NCI-H187 (cell line): ENCODE results near the gene LORICRIN.
A peak's percentile ranks its signal among the peaks of the same experiment; 100 is the strongest.

ENCODE experiments used
- DNase-seq, 2 experiments: peaks; one replicate each; lab custom pipeline; 2025; lab: John Stamatoyannopoulos, UW

LORICRIN gene

DNA sequence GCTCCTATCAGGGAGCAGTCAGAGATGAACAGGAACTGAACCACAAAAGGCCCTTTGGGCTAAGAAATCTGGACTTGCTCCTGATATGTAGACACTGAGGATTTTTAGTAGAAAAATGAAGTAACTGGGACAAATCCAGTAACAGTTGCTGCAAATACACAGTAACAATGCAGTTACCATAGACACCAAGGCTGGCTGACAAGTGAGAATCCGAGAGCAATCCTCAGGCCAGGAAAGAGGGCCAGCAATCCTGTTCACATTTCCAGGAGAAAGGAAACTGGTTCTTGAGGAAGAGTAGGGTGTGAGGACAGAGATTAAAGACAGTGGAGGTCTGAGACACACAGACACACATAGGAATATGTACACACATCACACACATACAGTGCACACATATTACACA is 9.3 kb upstream of the LORICRIN start:
- DNase-seq: no peak

GRCh38 chr1:153251087-153251486 is 8.4 kb upstream of the LORICRIN start:
- no peak for DNase-seq

GRCh38 chr1:153251562-153251961 is 7.9 kb upstream of the LORICRIN start:
- DNase-seq: no peak

- DNase-seq: no peak
These were observed 7.5 kb upstream of the LORICRIN start for GRCh38 chr1:153251988-153252387.

GRCh38 chr1:153253076-153253475 is 6.4 kb upstream of the LORICRIN start:
- DNase-seq: no peak

GRCh38 chr1:153253693-153254092 is 5.8 kb upstream of the LORICRIN start:
- DNase-seq: no peak

GRCh38 chr1:153260585-153261280 is 1.2 kb downstream of the LORICRIN start:
- DNase-seq: no peak

GRCh38 chr1:153261281-153262069 is 2.0 kb downstream of the LORICRIN start:
- DNase-seq: peak in 1 of 2 experiments; percentile 22

- DNase-seq: no peak
These were observed 2.5 kb downstream of the LORICRIN start for GRCh38 chr1:153262070-153262366.

GRCh38 chr1:153262462-153263157 is 3.1 kb downstream of the LORICRIN start:
- no peak for DNase-seq

DNA sequence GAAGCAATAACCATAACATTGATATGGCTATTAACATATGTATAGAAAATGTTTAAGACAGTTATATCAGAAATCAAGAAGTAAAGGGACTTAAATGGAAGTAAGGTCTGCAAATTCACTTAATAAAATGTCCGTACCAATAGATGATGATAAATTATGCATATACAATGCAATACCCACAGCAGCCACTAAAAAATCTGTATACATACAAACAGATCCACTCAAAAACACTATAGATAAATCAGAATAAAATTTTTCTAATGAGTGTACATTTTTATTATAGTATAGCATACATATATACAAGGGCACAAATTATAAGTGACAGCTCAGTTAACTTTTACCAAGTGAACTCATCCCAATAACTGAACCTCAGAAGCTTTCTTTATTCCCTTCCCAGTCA is 6.0 kb downstream of the LORICRIN start:
- no peak for DNase-seq

- no peak for DNase-seq
These were observed 12.2 kb downstream of the LORICRIN start for GRCh38 chr1:153271711-153272110.

DNA sequence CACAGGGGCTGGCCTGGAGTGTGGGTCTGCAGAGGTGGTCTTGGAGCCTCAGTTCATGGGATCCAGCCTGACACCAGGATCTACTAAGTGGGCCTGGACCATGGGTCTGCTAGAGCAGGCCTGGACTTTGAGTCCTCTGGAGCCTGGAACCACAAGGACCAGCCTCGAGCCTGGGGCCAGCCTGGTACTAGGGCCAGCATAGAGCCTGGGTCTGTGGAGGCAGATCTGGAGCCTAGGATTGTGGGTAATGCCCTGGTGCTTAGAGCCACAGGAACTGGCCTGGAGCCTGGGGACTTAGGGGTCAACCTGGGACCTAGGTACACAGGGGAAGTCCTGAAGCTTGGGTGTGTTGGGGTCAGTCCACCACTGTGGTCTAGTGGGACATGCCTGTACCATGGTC is 12.7 kb downstream of the LORICRIN start:
- no peak for DNase-seq

- DNase-seq: peak in 1 of 2 experiments; percentile 42
These were observed 18.4 kb downstream of the LORICRIN start for GRCh38 chr1:153277852-153278251.

DNA sequence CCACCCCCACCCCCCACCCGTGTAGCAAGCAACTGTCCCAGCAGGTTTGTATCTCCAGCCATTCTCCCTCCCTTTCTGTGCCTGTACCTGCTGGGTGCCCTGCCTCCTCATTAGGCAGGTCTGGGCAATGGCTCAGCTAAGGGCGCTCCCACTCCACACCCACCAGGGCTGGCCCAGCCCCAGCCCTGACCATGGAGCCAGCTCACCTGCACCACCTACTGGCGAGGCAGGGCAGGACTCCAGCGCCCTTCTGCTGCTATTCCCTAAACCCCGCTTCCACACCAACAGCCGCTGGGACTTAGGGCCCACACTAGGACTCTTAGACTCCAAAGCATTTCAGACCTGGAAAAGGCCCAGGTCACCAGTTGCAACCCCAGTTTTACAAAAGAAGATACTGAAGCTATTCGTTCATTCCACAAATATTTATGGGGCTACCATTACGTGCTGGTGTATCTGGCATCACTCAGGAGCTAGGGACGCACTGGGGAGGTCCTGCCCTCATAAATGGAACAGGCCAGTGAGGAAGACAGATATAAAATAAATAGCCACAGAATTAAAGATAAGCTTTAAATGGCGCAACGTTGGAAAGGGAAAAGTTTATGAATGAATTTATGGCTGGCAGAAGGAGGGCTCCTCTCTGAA is 29.3 kb downstream of the LORICRIN start:
- DNase-seq: no peak

- DNase-seq: no peak
These were observed 32.0 kb downstream of the LORICRIN start for GRCh38 chr1:153291514-153291913.

- no peak for DNase-seq
These were observed 32.7 kb downstream of the LORICRIN start for GRCh38 chr1:153292185-153292584.

DNA sequence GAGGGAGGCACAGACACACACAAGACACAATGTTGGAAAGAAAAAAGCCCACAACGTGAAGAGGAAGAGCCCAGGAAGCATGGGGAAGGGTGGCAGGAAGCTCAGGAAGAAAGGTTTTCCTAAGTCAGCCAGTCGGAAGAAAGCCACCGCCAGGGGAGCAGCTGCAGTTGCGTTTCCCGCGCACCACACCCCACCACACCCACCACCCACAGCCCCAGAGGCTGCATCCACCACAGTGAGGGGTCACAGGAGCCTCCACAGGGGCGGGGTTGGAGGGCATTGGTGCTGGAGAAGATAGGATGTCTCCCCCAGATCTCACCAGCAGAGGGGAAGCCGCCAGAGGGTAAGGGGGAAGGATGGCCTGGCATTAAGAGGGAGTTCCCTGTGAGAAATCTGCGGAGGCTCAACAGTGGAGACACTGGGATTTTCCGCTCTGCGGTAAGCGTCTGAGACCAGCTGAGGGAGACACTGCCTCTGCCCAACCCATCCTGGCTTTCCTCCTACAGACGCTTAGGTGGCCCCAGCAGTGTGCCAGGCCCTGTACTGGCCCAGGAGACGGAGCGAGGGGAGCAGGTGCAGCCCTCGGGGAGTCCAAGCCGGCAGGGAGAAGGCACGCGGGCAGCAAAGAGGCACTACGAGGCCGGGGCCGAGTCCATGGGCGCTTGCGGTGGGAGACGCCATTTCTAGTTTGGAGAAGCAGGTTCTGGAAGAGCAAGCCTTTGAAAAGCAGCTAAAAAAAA is 33.4 kb downstream of the LORICRIN start:
- no peak for DNase-seq

GRCh38 chr1:153293480-153293775 is 33.9 kb downstream of the LORICRIN start:
- DNase-seq: no peak

- DNase-seq: no peak
These were observed 34.4 kb downstream of the LORICRIN start for GRCh38 chr1:153293851-153294250.

- no peak for DNase-seq
These were observed 42.8 kb downstream of the LORICRIN start for GRCh38 chr1:153302308-153302707.

GRCh38 chr1:153305682-153306081 is 46.2 kb downstream of the LORICRIN start:
- DNase-seq: no peak
